ENCODE results near the gene MMP17. TPM values are rescaled to one million over a fixed set of nuclear protein-coding genes. Genes with fewer than 3 reads are reported as not detected.

The MMP17 gene
- total RNA-seq, 4 donors from 2014 or later, result 2.6 to 23.6 (median 12.4) TPM

DNA sequence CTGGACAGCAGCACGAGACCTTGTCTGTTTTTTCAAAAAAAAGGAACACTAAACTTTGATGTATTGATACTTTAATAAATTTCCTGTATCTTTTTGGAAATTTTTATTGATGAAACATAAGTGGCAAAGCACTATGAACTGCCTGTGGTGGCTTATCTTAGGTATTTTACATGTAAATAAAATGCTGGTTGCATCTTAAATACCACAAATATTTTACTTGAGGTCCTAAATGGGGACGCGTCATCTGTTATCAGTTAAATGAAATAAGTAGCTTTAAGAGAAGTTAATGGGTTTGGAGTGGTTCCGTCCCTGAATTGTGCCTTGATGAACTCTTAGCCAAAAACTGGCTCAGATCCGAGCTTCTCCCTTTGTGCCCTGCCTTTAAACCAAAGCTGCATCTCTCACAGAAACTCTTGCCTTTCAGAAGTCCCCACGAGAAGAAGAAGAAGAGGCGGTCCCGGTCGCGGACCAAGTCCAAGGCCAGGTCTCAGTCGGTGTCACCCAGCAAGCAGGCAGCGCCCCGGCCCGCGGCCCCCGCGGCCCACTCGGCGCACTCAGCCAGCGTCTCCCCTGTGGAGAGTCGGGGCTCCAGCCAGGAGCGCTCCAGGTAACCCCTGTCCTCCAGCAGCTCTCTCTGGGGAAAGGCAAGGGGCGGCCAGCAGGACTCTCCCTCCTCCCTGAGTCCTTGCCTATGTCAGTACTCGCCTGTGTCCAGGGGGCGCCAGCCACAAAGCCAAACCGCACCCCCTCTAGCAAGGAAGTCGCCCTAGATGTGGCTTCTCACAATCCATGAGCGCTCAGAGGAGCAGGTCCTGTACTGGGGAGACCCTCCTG is 31.2 kb upstream of the MMP17 start:
- peaks cover 0 to 20% (median 7%) of the 10 kb centered on the region in 4 donors for H3K36me3 ChIP-seq
- no peak overlapping the region for H3K4me3 ChIP-seq
- in situ Hi-C loops (cut with MboI; ENCODE audit: low pct_ligation_motif_present in 1 of 4, low pct_unique_long_range_greater_than_20kb in 1 of 4, low sequenced_read_pairs in 3 of 4) (no loop called here), intact Hi-C loops (cut with DNase I; ENCODE audit: low total_unique reads) (no loop called here)
- H3K27ac ChIP-seq, result no peak overlapping the region
- DNase-seq, result no peak
- no peak for TF ChIP-seq POLR2A (IDR thresholded peaks at IDR 0.05)
- no peak for TF ChIP-seq POLR2AphosphoS5 (IDR thresholded peaks at IDR 0.05)
- TF ChIP-seq CTCF (IDR thresholded peaks at IDR 0.05), result no peak
- no peak for TF ChIP-seq EP300 (IDR thresholded peaks at IDR 0.05; ENCODE audit: low read depth)
- H3K27me3 ChIP-seq, result no peaks in the 10 kb centered on the region
- no peaks in the 10 kb centered on the region for H3K4me1 ChIP-seq
- WGBS, 2 donors (ENCODE audit: low coverage in 1 of 2), result 89 to 94% methylated on average over 2 to 16 of the region's 28 CpGs
- H3K9me3 ChIP-seq, result no peaks in the 10 kb centered on the region

GRCh38 chr12:131797588-131797934 is 30.6 kb upstream of the MMP17 start:
- DNase-seq, result no peak
- Histone ChIP-seq H3K27ac (no peak overlapping the region), H3K4me1 (no peaks in the 10 kb centered on the region), H3K4me3 (no peak overlapping the region), H3K27me3 (no peaks in the 10 kb centered on the region), H3K36me3 (peaks cover 0 to 20% (median 8%) of the 10 kb centered on the region in 4 donors), H3K9me3 (no peaks in the 10 kb centered on the region)
- intact Hi-C loops (cut with DNase I; ENCODE audit: low total_unique reads), result no loop called here
- TF ChIP-seq POLR2A (IDR thresholded peaks at IDR 0.05), result no peak
- no peak for TF ChIP-seq POLR2AphosphoS5 (IDR thresholded peaks at IDR 0.05)
- TF ChIP-seq EP300 (IDR thresholded peaks at IDR 0.05; ENCODE audit: low read depth), result no peak
- TF ChIP-seq CTCF (IDR thresholded peaks at IDR 0.05), result no peak
- in situ Hi-C loops (cut with MboI; ENCODE audit: low pct_ligation_motif_present in 1 of 4, low pct_unique_long_range_greater_than_20kb in 1 of 4, low sequenced_read_pairs in 3 of 4), result no loop called here
- 93% methylated on average over 9 of the region's 10 CpGs; no CpG with 5 or more reads in 1 of the 2 donors for WGBS, 2 donors (ENCODE audit: low coverage in 1 of 2)

DNA sequence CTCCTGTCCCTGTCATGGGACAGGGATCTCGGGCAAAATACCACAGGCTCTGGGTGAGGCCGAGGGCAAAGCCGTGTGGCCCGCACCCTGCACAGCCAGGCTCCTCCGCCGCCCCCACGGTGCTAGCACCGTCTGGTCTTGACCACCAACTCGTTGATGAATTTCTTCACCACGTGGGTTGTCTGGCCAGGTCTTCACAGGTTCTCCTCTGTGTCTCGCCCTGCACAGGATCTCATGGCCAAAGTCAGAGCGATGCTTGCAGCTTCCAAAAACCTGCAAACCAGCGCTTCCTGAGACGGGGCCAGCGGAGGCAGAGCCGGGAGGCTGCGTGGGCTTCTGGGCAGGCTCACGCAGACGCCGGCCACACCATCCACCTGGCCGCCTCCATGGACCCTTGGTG is 29.0 kb upstream of the MMP17 start:
- DNase-seq, result no peak
- Histone ChIP-seq H3K9me3 (no peaks in the 10 kb centered on the region), H3K27ac (no peak overlapping the region), H3K4me1 (peaks cover 0 to 7% (median 5%) of the 10 kb centered on the region in 4 donors), H3K27me3 (no peaks in the 10 kb centered on the region), H3K36me3 (peaks cover 0 to 20% (median 8%) of the 10 kb centered on the region in 4 donors), H3K4me3 (no peak overlapping the region)
- WGBS, 2 donors (ENCODE audit: low coverage in 1 of 2), result 94 to 100% methylated on average over 6 to 21 of the region's 21 CpGs
- intact Hi-C loops (cut with DNase I; ENCODE audit: low total_unique reads), result no loop called here
- TF ChIP-seq POLR2A (IDR thresholded peaks at IDR 0.05) (no peak), CTCF (IDR thresholded peaks at IDR 0.05) (no peak), EP300 (IDR thresholded peaks at IDR 0.05; ENCODE audit: low read depth) (no peak), POLR2AphosphoS5 (IDR thresholded peaks at IDR 0.05) (no peak)
- in situ Hi-C loops (cut with MboI; ENCODE audit: low pct_ligation_motif_present in 1 of 4, low pct_unique_long_range_greater_than_20kb in 1 of 4, low sequenced_read_pairs in 3 of 4), result no loop called here

DNA sequence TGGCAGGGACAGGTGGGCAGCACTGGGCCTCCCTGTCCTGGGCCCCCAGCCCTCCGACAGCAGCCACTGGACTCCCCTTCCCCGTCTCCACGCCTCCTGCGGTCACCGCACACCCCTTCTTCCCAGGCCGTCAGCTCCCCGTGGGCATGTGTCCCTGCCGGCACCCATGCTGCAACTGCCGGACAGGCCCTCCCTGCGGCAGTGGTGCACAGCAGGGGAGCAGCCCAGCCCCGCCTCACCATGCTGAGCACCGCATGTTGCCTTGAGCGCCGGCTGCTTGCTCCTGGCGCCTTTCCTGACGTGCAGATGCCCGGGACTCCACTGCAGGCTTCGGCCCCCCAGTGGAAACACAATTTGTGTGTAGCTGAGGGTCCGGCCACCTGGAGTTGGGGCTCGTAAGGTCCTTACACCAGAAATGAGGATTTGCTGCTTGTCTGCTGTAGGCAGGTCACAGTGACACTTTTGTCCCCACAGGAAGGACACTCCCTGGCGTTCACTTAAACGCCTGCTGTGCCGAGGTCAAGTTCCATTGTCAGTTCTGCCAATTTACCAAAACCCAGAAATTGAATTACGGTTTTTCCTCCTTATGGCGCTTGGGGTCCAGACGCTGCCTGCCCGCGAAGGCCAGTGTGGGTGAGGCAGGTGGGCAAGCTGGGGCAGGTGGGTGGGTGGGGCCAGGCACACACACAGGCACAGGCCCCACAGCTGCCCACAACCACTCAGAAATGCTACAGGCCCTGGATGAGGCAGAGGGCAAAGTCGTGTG is 28.2 kb upstream of the MMP17 start:
- in situ Hi-C loops (cut with MboI; ENCODE audit: low pct_ligation_motif_present in 1 of 4, low pct_unique_long_range_greater_than_20kb in 1 of 4, low sequenced_read_pairs in 3 of 4), result no loop called here
- no peak overlapping the region for H3K4me3 ChIP-seq
- intact Hi-C loops (cut with DNase I; ENCODE audit: low total_unique reads), result no loop called here
- no peak overlapping the region for H3K27ac ChIP-seq
- 90% methylated on average over 29 of the region's 29 CpGs; no CpG with 5 or more reads in 1 of the 2 donors for WGBS, 2 donors (ENCODE audit: low coverage in 1 of 2)
- no peaks in the 10 kb centered on the region for H3K9me3 ChIP-seq
- no peak for DNase-seq
- H3K27me3 ChIP-seq, result no peaks in the 10 kb centered on the region
- peaks cover 0 to 10% (median 5%) of the 10 kb centered on the region in 4 donors for H3K4me1 ChIP-seq
- TF ChIP-seq POLR2AphosphoS5 (IDR thresholded peaks at IDR 0.05), result no peak
- TF ChIP-seq CTCF (IDR thresholded peaks at IDR 0.05), result no peak
- no peak for TF ChIP-seq EP300 (IDR thresholded peaks at IDR 0.05; ENCODE audit: low read depth)
- no peak for TF ChIP-seq POLR2A (IDR thresholded peaks at IDR 0.05)
- peaks cover 0 to 20% (median 8%) of the 10 kb centered on the region in 4 donors for H3K36me3 ChIP-seq
